ENCODE results near the gene DPPA2.

DPPA2 gene

DNA sequence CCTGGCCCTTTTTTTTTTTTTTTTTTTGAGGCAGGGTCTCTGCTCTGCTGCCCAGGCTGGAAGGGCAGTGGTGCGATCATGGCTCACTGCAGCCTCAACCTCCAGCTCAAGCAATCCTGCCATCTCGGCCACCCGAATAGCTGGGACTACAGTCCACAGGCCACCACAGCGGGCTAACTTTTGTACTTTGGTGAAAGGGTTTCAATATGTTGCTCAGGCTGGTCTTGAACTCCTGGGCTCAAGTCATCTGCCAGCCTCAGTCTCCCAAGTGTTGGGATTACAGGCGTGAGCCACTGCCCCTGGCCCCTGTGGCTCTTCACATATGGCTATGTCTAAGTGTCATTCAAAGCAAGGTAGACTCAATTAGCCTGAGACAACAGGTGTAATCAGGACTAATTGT is 8.8 kb upstream of the DPPA2 start:
- Histone ChIP-seq H3K27me3 (ENCODE audit: low read depth, low read length) (no peaks in the 10 kb centered on the region; the same call in 1 of the 2 replicates), H3K9ac (ENCODE audit: low read length) (no peak overlapping the region), H4K20me1 (ENCODE audit: insufficient read depth, low read length) (no peaks in the 10 kb centered on the region), H3K36me3 (replicated peaks; ENCODE audit: low read depth, low read length) (no peaks in the 10 kb centered on the region), H2AFZ (ENCODE audit: low read depth, low read length) (no peak overlapping the region), H3K4me2 (ENCODE audit: low read length) (no peak overlapping the region), H3K4me3 (ENCODE audit: low read length) (no peak overlapping the region), H3K79me2 (ENCODE audit: low read length) (no peaks in the 10 kb centered on the region), H3K4me1 (ENCODE audit: low read length) (no peaks in the 10 kb centered on the region), H3K9me3 (ENCODE audit: insufficient read depth, low read length) (no peaks in the 10 kb centered on the region), H3K27ac (ENCODE audit: low read length) (no peak overlapping the region)
- TF ChIP-seq, protein P1, sequence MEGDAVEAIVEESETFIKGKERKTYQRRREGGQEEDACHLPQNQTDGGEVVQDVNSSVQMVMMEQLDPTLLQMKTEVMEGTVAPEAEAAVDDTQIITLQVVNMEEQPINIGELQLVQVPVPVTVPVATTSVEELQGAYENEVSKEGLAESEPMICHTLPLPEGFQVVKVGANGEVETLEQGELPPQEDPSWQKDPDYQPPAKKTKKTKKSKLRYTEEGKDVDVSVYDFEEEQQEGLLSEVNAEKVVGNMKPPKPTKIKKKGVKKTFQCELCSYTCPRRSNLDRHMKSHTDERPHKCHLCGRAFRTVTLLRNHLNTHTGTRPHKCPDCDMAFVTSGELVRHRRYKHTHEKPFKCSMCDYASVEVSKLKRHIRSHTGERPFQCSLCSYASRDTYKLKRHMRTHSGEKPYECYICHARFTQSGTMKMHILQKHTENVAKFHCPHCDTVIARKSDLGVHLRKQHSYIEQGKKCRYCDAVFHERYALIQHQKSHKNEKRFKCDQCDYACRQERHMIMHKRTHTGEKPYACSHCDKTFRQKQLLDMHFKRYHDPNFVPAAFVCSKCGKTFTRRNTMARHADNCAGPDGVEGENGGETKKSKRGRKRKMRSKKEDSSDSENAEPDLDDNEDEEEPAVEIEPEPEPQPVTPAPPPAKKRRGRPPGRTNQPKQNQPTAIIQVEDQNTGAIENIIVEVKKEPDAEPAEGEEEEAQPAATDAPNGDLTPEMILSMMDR (IDR thresholded peaks at IDR 0.05; ENCODE audit: low read depth, low read length) = no peak
- no peak for TF ChIP-seq EZH2phosphoT487 (IDR thresholded peaks at IDR 0.05; ENCODE audit: low read depth)

DNA sequence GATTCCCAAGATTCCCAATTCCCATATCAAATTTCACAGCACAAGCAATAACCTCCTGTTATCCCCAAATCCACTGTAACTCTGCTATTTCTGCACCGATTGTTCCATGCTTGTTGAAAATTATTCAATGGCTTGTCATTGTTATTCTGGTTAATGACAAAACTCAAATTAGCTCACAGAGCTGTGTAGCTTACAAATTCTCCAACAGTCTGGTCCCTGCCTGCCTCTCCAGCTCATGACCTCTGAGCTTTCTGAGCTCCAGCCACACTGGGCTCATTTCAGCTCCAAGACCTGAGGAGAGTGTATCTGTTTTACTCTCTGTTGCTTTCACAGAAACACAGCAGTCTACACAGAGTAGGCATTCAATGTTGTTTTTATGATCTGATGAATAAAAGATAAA is 3.3 kb downstream of the DPPA2 start:
- Histone ChIP-seq H3K27ac (ENCODE audit: low read length) (no peak overlapping the region), H3K4me2 (ENCODE audit: low read length) (no peak overlapping the region), H3K4me1 (ENCODE audit: low read length) (no peaks in the 10 kb centered on the region), H3K4me3 (ENCODE audit: low read length) (no peak overlapping the region), H3K9ac (ENCODE audit: low read length) (no peak overlapping the region), H3K36me3 (replicated peaks; ENCODE audit: low read depth, low read length) (no peaks in the 10 kb centered on the region), H3K27me3 (ENCODE audit: low read depth, low read length) (no peaks in the 10 kb centered on the region), H3K9me3 (ENCODE audit: insufficient read depth, low read length) (no peaks in the 10 kb centered on the region), H3K79me2 (ENCODE audit: low read length) (no peaks in the 10 kb centered on the region), H4K20me1 (ENCODE audit: insufficient read depth, low read length) (no peaks in the 10 kb centered on the region), H2AFZ (ENCODE audit: low read depth, low read length) (no peak overlapping the region)
- no peak for TF ChIP-seq EZH2phosphoT487 (IDR thresholded peaks at IDR 0.05; ENCODE audit: low read depth)
- TF ChIP-seq, protein P1 (IDR thresholded peaks at IDR 0.05; ENCODE audit: low read depth, low read length) = no peak

DNA sequence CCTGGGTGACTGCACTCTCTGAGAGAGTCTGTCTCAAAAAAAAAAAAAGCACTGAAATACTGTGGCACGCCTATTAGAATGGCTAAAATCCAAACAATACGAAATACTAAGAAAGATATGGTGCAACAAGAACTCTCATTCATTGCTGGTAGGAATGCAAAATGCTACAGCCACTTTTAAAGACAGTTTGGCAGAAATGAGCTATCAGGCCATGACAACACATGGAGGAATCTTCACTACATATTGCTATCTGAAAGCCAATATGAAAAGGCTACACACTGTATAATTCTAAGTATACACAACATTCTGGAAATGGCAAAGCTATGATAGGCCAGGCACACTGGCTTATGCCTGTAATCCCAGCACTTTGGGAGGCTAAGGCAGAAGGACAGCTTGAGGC is 18.8 kb downstream of the DPPA2 start:
- Histone ChIP-seq H3K79me2 (ENCODE audit: low read length) (no peaks in the 10 kb centered on the region), H3K4me3 (ENCODE audit: low read length) (no peak overlapping the region), H4K20me1 (ENCODE audit: insufficient read depth, low read length) (no peaks in the 10 kb centered on the region), H3K4me1 (ENCODE audit: low read length) (no peaks in the 10 kb centered on the region), H3K27me3 (ENCODE audit: low read depth, low read length) (no peaks in the 10 kb centered on the region), H3K9me3 (ENCODE audit: insufficient read depth, low read length) (no peaks in the 10 kb centered on the region), H2AFZ (ENCODE audit: low read depth, low read length) (no peak overlapping the region), H3K36me3 (replicated peaks; ENCODE audit: low read depth, low read length) (no peaks in the 10 kb centered on the region), H3K4me2 (ENCODE audit: low read length) (no peak overlapping the region), H3K27ac (ENCODE audit: low read length) (no peak overlapping the region), H3K9ac (ENCODE audit: low read length) (no peak overlapping the region)
- no peak for TF ChIP-seq EZH2phosphoT487 (IDR thresholded peaks at IDR 0.05; ENCODE audit: low read depth)
- TF ChIP-seq, protein P1 (IDR thresholded peaks at IDR 0.05; ENCODE audit: low read depth, low read length) = no peak

DNA sequence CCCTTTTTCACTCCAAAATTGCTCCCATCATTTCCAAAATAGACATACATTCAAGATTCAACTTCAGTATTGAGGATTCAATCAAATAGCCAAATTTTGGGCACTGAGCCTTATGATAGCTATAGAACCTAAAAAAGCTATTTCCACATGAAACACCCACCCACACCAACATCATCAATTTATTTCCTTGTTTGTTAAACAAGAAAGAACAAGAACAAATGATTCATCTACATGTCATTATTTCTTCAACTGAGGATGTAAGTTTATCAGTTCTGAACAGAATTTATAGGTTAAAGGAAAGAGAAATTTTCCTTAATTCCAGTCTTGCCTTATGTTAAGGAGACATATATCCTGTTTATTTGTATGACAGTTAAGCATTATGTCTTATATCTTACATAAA is 32.2 kb downstream of the DPPA2 start:
- no peaks in the 10 kb centered on the region for H3K36me3 ChIP-seq (replicated peaks; ENCODE audit: low read depth, low read length)
- H3K27ac ChIP-seq (ENCODE audit: low read length) = no peak overlapping the region
- TF ChIP-seq, protein P1 (IDR thresholded peaks at IDR 0.05; ENCODE audit: low read depth, low read length) = no peak
- no peak for TF ChIP-seq EZH2phosphoT487 (IDR thresholded peaks at IDR 0.05; ENCODE audit: low read depth)
- no peak overlapping the region for H3K9ac ChIP-seq (ENCODE audit: low read length)
- H2AFZ ChIP-seq (ENCODE audit: low read depth, low read length) = no peak overlapping the region
- no peaks in the 10 kb centered on the region for H4K20me1 ChIP-seq (ENCODE audit: insufficient read depth, low read length)
- no peak overlapping the region for H3K4me2 ChIP-seq (ENCODE audit: low read length)
- no peaks in the 10 kb centered on the region for H3K79me2 ChIP-seq (ENCODE audit: low read length)
- H3K4me3 ChIP-seq (ENCODE audit: low read length) = no peak overlapping the region
- no peaks in the 10 kb centered on the region for H3K4me1 ChIP-seq (ENCODE audit: low read length)
- no peaks in the 10 kb centered on the region for H3K9me3 ChIP-seq (ENCODE audit: insufficient read depth, low read length)
- no peaks in the 10 kb centered on the region for H3K27me3 ChIP-seq (ENCODE audit: low read depth, low read length)

All from OCI-LY3 (cell line).